Astrocyte of the cerebellum (primary cell): Measurements from ENCODE around the gene UGDH.
"Not testable (repeated sequence)": the region's sequence is repeated elsewhere in the genome, so short reads cannot be mapped to it uniquely, and the experiment has no call there.

Experiments
- DNase-seq: peaks from one replicate; pipeline ENCODE4 v3.0.0-alpha.2; 2011; ENCODE audit warnings: low read depth
- H3K4me3 ChIP-seq: 2 replicates; pipeline ENCODE4 v1.5.1; 2011; ENCODE audit warnings: mild to moderate bottlenecking, low read depth, low read length, moderate library complexity
- CTCF ChIP-seq: IDR thresholded peaks from 2 replicates; pipeline ENCODE4 v1.5.1; 2012; ENCODE audit warnings: low read length, low read depth, moderate library complexity, mild to moderate bottlenecking; ENCODE audit errors: missing control alignments
- in situ Hi-C: cut with HindIII; loops from 2 replicates; pipeline ENCODE4 v1.10.0; 2017; ENCODE audit warnings: low sequenced_read_pairs

Gene UGDH

DNA sequence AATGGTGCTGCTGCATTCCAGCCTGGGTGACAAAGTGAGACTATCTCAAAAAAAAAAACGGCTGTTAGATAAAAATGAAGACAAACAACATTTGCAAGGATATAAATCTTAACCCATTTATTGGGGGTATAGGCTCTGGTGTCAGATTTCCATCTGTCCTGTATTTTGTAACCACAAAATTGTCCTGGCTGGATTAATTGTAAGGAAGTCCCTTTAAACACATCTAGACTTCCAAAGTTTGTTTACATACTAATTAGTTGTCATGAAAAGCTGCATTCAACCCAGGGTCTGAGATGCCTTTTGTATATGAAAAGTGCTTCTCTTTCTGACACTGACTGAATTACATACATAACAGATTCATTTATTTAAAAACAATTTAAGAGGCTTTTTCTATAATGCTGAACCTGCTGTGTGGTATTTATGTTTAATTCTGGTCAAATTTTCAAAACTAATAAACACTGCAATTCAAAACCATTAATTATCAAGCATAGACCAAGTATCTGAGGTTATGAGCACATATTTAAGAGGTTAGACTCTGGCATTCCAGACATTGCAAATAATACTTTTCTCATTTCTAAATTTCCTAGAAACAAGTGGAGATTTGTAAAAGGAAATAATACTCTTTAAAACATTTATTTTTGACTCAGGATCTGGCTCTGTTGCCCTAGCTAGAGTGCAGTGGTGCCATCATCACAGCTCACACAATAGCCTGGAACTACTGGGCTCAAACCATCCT, 17.5 kb upstream of the UGDH start:
- in situ Hi-C loops: no loop called here

GRCh38 chr4:39544080-39544479, 16.8 kb upstream of the UGDH start:
- DNase-seq, in situ Hi-C loops, H3K4me3 ChIP-seq: not testable (repeated sequence)

More for the DNA sequence above, 17.5 kb upstream of the UGDH start:
- DNase-seq: no peak
- no peak overlapping the region for H3K4me3 ChIP-seq
- no peak for TF ChIP-seq CTCF

DNA sequence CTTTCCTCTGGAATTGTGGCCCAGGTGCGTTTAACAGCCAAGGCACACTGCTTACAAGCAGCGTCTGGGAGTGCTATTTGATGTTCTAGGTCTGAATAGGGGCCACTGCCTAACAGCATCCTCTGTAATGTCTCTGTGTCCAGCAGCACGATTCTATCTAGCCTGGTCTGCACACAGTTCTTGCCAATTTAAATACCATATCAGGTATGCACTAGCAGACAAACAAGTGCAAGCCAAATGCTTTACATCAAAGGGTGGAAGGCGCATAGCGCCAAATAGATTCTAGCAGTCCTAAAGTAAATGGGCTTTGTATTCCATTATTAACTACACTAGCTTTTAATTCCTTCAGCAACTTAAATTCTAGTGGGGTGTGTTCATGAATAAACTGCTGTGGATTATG, 15.8 kb upstream of the UGDH start:
- no peak for DNase-seq
- TF ChIP-seq CTCF: no peak
- in situ Hi-C loops: no loop called here
- H3K4me3 ChIP-seq: no peak overlapping the region

- H3K4me3 ChIP-seq: no peak overlapping the region
- in situ Hi-C loops: no loop called here
- no peak for TF ChIP-seq CTCF
- no peak for DNase-seq
These were observed 15.4 kb upstream of the UGDH start for GRCh38 chr4:39542611-39543012.

DNA sequence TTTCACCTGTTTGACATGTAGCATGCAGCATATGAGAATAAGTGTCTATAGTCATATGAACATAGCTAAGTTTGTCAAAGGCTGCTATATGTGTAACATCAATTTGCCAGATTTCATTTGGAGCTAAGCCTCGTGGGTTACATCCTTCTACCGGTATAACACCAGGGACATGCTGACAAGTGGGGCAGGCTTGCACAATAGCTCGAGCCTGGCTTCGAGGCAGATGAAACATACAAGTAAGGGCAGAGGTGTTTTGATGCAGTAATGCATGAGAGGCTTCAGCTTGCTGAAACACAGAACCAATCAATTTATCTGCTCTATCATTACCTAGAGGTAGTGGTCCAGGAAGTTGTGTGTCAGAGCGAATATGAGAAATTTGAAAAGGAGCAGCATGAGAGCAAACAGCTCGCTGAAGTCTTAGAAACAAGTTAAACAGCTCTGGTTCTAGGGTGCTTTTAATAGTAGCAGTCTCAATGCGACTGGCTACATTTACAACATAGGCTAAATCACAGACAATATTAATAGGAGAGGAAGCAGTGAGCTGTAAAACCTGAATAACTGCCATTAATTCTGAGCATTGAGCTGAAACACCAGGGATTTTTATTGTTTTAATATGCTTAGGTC, 14.9 kb upstream of the UGDH start:
- DNase-seq: no peak
- in situ Hi-C loops: no loop called here
- no peak overlapping the region for H3K4me3 ChIP-seq
- TF ChIP-seq CTCF: no peak

GRCh38 chr4:39539089-39539611, 11.9 kb upstream of the UGDH start:
- in situ Hi-C loops: no loop called here
- DNase-seq: no peak
- no peak overlapping the region for H3K4me3 ChIP-seq
- no peak for TF ChIP-seq CTCF

- no peak overlapping the region for H3K4me3 ChIP-seq
- in situ Hi-C loops: no loop called here
- DNase-seq: no peak
- TF ChIP-seq CTCF: no peak
These were observed 6.3 kb upstream of the UGDH start for GRCh38 chr4:39533541-39533940.

GRCh38 chr4:39532237-39532636, 5.0 kb upstream of the UGDH start:
- DNase-seq, H3K4me3 ChIP-seq, in situ Hi-C loops: not testable (repeated sequence)
